OCI-LY7 (cell line): ENCODE results near the gene CDKAL1. TPM values are rescaled to one million over a fixed set of nuclear protein-coding genes. Genes with fewer than 3 reads are reported as not detected.

ENCODE experiments used
- BruUV-seq: library from RNA; stranded (reverse); fragments of 400-500 nt; replicated peaks from 2 replicates; lab custom pipeline; 2021; lab: Mats Ljungman, UMichigan
- CTCF ChIA-PET: fragments of 300-600 bp; sonication (Branson Sonifier 250); formaldehyde crosslinking; loops from one replicate; lab custom pipeline; 2022; ENCODE audit warnings: antibody characterized with exemption; ENCODE audit not compliant: unreplicated experiment; lab: Charles Lee
- POLR2A ChIA-PET: fragments of 300-600 bp; sonication (Branson Sonifier 250); formaldehyde crosslinking; loops from one replicate; lab custom pipeline; 2022; ENCODE audit warnings: antibody characterized with exemption; lab: Charles Lee
- DNase-seq: peaks from one replicate; pipeline ENCODE4 v3.0.0-alpha.2; 2015; ENCODE audit warnings: low spot score
- H2AFZ ChIP-seq: fragments of 200-600 bp; sonication (generic), shearing (Covaris generic); 2 replicates; pipeline ENCODE4 v1.6.1; 2014; ENCODE audit warnings: mild to moderate bottlenecking, antibody characterized with exemption, low read length, moderate library complexity
- H3K27ac ChIP-seq: fragments of 200-600 bp; sonication (generic); 2 replicates; pipeline ENCODE4 v1.5.1; 2014; ENCODE audit warnings: mixed run types, low read depth, mild to moderate bottlenecking, moderate library complexity, low read length, inconsistent platforms; ENCODE audit not compliant: poor library complexity, severe bottlenecking
- H3K36me3 ChIP-seq: fragments of 200-600 bp; sonication (generic); 2 replicates; pipeline ENCODE4 v1.6.1; 2014; ENCODE audit warnings: mild to moderate bottlenecking, antibody characterized with exemption, low read length, moderate library complexity, mixed read lengths; ENCODE audit not compliant: insufficient read depth
- H3K4me1 ChIP-seq: fragments of 200-600 bp; sonication (generic); 2 replicates; pipeline ENCODE4 v1.5.1; 2014; ENCODE audit warnings: mild to moderate bottlenecking, low read length; ENCODE audit not compliant: insufficient read depth, poor library complexity, severe bottlenecking
- H3K4me2 ChIP-seq: fragments of 200-600 bp; sonication (generic); 2 replicates; pipeline ENCODE4 v1.6.1; 2014; ENCODE audit warnings: mild to moderate bottlenecking, low read length
- H3K4me3 ChIP-seq: fragments of 200-600 bp; sonication (generic); 2 replicates; pipeline ENCODE4 v1.5.1; 2014; ENCODE audit warnings: mild to moderate bottlenecking, low read depth, low read length; ENCODE audit not compliant: poor library complexity, severe bottlenecking
- H3K79me2 ChIP-seq: fragments of 200-600 bp; sonication (generic); 2 replicates; pipeline ENCODE4 v1.6.1; 2016; ENCODE audit warnings: low read depth, mild to moderate bottlenecking, low read length, moderate library complexity, mixed read lengths; ENCODE audit not compliant: insufficient read depth
- H3K9me2 ChIP-seq: fragments of 200-600 bp; sonication (generic); 2 replicates; pipeline ENCODE4 v1.6.1; 2016; ENCODE audit warnings: mild to moderate bottlenecking, low read length, mixed read lengths; ENCODE audit not compliant: insufficient read depth
- H3K9me3 ChIP-seq: fragments of 200-600 bp; sonication (generic); 2 replicates; pipeline ENCODE4 v1.6.1; 2014; ENCODE audit warnings: mild to moderate bottlenecking, mixed run types, low read length, mixed read lengths
- H4K20me1 ChIP-seq: fragments of 200-600 bp; sonication (generic); 2 replicates; pipeline ENCODE4 v1.6.1; 2014; ENCODE audit warnings: mild to moderate bottlenecking, antibody characterized with exemption, low read length, moderate library complexity, mixed read lengths; ENCODE audit not compliant: insufficient read depth
- EZH2phosphoT487 ChIP-seq: fragments of 200-600 bp; sonication (generic); IDR thresholded peaks from 2 replicates; pipeline ENCODE4 v1.6.1; 2018; ENCODE audit warnings: low read depth, borderline replicate concordance, mild to moderate bottlenecking, mixed run types, antibody characterized with exemption, low read length, moderate library complexity, mixed read lengths
- intact Hi-C: fragments of 100-400 bp; cut with micrococcal nuclease; formaldehyde crosslinking; loops from one replicate; pipeline ENCODE4 v1.10.0; 2022; ENCODE audit not compliant: unreplicated experiment
- total RNA-seq, 2 experiments: library from RNA; depleted of rRNA in 1 of 2; stranded (reverse); fragments of >200 nt in 1 of 2; shearing (Covaris generic) in 1 of 2; gene quantifications; 2 replicates each; pipeline ENCODE4 v1.2.3, GENCODE V29; 2014 to 2022
- TF ChIP-seq, protein P1 (sequence below): fragments of 200-600 bp; sonication (generic); conservative IDR thresholded peaks from 2 replicates; pipeline ENCODE4 v1.5.1; 2014; ENCODE audit warnings: mild to moderate bottlenecking, antibody characterized with exemption, low read length, moderate library complexity, mixed read lengths

CDKAL1 gene
- total RNA-seq, 2 experiments from 2014 or later: 19.9 to 21.1 TPM

DNA sequence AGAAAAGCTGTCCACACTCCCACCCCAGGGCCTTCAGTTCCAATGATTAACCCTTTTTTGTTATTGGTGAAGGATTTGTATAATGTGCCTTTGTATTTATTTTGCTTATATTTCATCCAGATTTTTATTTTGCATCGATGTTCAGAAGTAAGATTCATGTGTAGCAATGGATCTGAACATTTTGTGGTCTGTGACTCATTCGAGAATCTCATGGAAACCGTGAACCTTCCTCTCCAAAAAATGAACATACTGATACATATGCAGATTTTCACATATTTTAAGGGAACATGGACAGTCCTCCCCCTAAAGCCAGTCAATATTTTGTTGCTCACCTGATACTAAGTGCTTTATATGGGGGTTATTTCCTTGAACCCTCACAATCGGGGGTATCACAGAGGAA lies 637.5 kb downstream of the CDKAL1 start:
- peaks cover 4% of the 10 kb centered on the region; the same call in 1 of the 2 replicates for H3K9me2 ChIP-seq
- H2AFZ ChIP-seq: no peak overlapping the region
- H3K36me3 ChIP-seq: no peaks in the 10 kb centered on the region
- no peaks in the 10 kb centered on the region for H3K9me3 ChIP-seq
- intact Hi-C loops: no loop called here
- H4K20me1 ChIP-seq: no peaks in the 10 kb centered on the region
- no peak overlapping the region for H3K27ac ChIP-seq
- ChIA-PET CTCF (no interaction called here), POLR2A (interaction anchor here (0.6 kb wide), 1 partner anchor 1150 kb away, joined by 3 read pairs; no protein-coding TSS in a partner anchor)
- no peaks in the 10 kb centered on the region for H3K4me1 ChIP-seq
- no peak for DNase-seq
- BruUV-seq: no TSS peak
- H3K4me3 ChIP-seq: no peak overlapping the region
- H3K79me2 ChIP-seq: no peaks in the 10 kb centered on the region
- TF ChIP-seq, protein P1, sequence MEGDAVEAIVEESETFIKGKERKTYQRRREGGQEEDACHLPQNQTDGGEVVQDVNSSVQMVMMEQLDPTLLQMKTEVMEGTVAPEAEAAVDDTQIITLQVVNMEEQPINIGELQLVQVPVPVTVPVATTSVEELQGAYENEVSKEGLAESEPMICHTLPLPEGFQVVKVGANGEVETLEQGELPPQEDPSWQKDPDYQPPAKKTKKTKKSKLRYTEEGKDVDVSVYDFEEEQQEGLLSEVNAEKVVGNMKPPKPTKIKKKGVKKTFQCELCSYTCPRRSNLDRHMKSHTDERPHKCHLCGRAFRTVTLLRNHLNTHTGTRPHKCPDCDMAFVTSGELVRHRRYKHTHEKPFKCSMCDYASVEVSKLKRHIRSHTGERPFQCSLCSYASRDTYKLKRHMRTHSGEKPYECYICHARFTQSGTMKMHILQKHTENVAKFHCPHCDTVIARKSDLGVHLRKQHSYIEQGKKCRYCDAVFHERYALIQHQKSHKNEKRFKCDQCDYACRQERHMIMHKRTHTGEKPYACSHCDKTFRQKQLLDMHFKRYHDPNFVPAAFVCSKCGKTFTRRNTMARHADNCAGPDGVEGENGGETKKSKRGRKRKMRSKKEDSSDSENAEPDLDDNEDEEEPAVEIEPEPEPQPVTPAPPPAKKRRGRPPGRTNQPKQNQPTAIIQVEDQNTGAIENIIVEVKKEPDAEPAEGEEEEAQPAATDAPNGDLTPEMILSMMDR: no peak
- no peak for TF ChIP-seq EZH2phosphoT487
- H3K4me2 ChIP-seq: no peak overlapping the region

DNA sequence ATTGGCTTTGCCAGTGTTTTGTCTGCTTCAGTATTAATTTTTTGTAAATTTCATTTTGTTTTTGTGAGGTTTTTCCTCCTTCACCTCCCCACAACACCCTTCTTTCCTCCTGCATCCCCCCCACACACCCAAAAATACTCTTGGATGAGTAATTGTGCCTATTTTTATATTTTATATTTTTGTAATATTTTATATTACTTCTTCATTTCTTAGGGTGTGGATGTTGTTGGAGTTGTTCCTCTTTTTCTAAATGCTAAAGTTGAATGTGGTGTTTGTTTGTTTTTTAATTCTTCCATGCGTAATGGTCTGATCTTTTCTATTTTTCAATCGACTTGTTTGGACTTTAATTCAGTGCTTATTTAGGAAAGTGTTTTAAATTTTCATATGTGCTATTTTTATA lies 638.8 kb downstream of the CDKAL1 start:
- BruUV-seq: no TSS peak
- no peaks in the 10 kb centered on the region for H3K9me3 ChIP-seq
- H4K20me1 ChIP-seq: no peaks in the 10 kb centered on the region
- TF ChIP-seq, protein P1: no peak
- TF ChIP-seq EZH2phosphoT487: no peak
- no peak overlapping the region for H3K4me3 ChIP-seq
- H2AFZ ChIP-seq: no peak overlapping the region
- H3K79me2 ChIP-seq: no peaks in the 10 kb centered on the region
- intact Hi-C loops: no loop called here
- ChIA-PET CTCF (no interaction called here), POLR2A (no interaction called here)
- H3K27ac ChIP-seq: no peak overlapping the region
- no peaks in the 10 kb centered on the region for H3K36me3 ChIP-seq
- H3K4me2 ChIP-seq: no peak overlapping the region
- H3K4me1 ChIP-seq: no peaks in the 10 kb centered on the region
- peaks cover 4% of the 10 kb centered on the region; the same call in 1 of the 2 replicates for H3K9me2 ChIP-seq
- no peak for DNase-seq

DNA sequence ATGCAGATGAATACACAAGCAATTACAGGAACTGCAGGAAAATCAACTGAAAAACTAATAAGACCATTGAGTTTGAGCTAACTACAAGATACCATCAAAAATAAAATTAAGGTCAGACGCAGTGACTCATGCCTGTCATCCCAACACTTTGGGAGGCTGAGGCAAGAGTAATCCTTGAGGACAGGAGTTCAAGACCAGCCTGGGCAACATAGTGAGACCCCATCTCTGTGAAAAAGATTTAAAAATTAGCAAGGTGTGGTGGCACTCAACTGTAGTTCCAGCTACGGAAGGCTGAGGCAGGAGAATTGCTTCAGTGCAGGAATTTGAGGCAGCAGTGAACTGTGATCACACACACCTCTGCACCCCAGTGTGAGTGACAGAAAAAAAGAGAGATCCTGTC lies 639.4 kb downstream of the CDKAL1 start:
- H3K4me3 ChIP-seq: no peak overlapping the region
- ChIA-PET CTCF (no interaction called here), POLR2A (no interaction called here)
- H3K9me2 ChIP-seq: no peaks in the 10 kb centered on the region
- H3K9me3 ChIP-seq: no peaks in the 10 kb centered on the region
- no peaks in the 10 kb centered on the region for H4K20me1 ChIP-seq
- no peak overlapping the region for H3K27ac ChIP-seq
- H2AFZ ChIP-seq: no peak overlapping the region
- TF ChIP-seq EZH2phosphoT487: no peak
- TF ChIP-seq, protein P1: no peak
- BruUV-seq: no TSS peak
- H3K79me2 ChIP-seq: no peaks in the 10 kb centered on the region
- H3K36me3 ChIP-seq: no peaks in the 10 kb centered on the region
- no peak overlapping the region for H3K4me2 ChIP-seq
- DNase-seq: no peak
- intact Hi-C loops: no loop called here
- no peaks in the 10 kb centered on the region for H3K4me1 ChIP-seq
